Mesothelial cell of epicardium (in vitro differentiated cells): ENCODE results near the gene DOLPP1. TPM values are rescaled to one million over a fixed set of nuclear protein-coding genes. Genes with fewer than 3 reads are reported as not detected.
"Not testable (repeated sequence)": the region's sequence is repeated elsewhere in the genome, so short reads cannot be mapped to it uniquely, and the experiment has no call there.

Experiments
- DNase-seq, 2 experiments: peaks; one replicate each; pipeline ENCODE4 v3.0.0; 2021; ENCODE audit warnings: low spot score in 2 of 2; ENCODE audit not compliant: unreplicated experiment in 2 of 2
- H3K27ac Mint-ChIP-seq: 2 replicates; pipeline ENCODE4 v1.8.0; 2021; ENCODE audit warnings: mixed read lengths
- H3K27me3 Mint-ChIP-seq: 2 replicates; pipeline ENCODE4 v1.8.0; 2021; ENCODE audit warnings: low read depth, mixed read lengths
- H3K36me3 Mint-ChIP-seq: 2 replicates; pipeline ENCODE4 v1.8.0; 2021; ENCODE audit warnings: mixed read lengths
- H3K4me1 Mint-ChIP-seq: 2 replicates; pipeline ENCODE4 v1.8.0; 2021; ENCODE audit warnings: mixed read lengths
- H3K4me3 Mint-ChIP-seq: 2 replicates; pipeline ENCODE4 v1.8.0; 2021; ENCODE audit warnings: mild to moderate bottlenecking, moderate library complexity, mixed read lengths
- H3K9me3 Mint-ChIP-seq: 2 replicates; pipeline ENCODE4 v1.8.0; 2021; ENCODE audit warnings: mixed read lengths
- total RNA-seq: library from RNA; stranded (reverse); gene quantifications from 3 replicates; pipeline ENCODE4 v1.2.1, GENCODE V29; 2021
- TF ChIP-seq, protein P1 (sequence below): fragments of 200-600 bp; sonication (generic); IDR thresholded peaks from one replicate; pipeline ENCODE4 v1.5.0; 2021; ENCODE audit warnings: antibody characterized with exemption; ENCODE audit not compliant: unreplicated experiment

DOLPP1 gene
- total RNA-seq, 1 donor from 2014 or later: 21.5 TPM

DNA sequence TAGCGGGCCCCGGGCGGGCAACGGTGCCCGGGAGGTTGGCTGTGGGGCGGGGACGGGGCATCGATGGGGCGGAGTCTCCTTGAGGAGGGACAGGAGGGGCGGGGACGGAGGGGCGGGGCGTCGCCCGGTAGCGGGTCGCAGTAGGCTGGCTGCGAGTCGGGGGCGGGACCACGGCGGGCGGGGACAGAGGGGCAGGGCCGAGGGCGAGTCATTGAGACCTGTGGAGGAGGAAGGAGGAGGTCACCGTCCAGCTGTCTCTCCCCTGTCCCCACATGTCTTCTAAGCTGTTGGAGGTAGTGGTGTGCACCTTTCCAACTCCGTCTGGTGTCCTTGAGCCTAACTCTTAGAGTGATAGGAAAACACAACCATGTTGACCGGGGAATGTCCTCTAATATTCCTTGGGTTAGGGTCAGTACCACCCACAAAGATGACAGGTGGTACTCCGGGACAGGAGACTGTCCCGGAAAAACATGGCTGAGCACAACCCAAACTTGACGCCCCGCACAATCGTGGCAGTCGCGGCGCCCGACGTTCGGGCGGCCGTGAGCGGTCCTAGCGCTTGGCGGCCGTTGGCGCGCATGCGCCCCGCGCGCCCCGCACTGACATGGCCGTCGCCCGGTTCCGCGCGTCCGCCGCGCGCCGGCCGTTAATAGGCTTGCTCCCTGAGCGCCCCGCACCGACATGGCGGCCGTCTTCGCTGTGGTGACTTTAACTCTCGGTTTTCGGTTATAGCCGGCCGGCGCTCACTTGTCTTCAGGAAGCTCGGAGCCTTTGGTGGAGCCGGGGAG lies 30.0 kb downstream of the DOLPP1 start, which contains the start of the genes CRAT and PTPA:
CRAT (minus strand) TSS at position 54 of the 788 bp plus-strand sequence. CDS start 284 bp downstream, outside the sequence.
PTPA (plus strand) TSS at position 676 of the 788 bp plus-strand sequence. CDS start 186 bp downstream, outside the sequence.
- Mint-ChIP-seq H3K9me3 (no peaks in the 10 kb centered on the region), H3K27me3 (no peaks in the 10 kb centered on the region), H3K4me3 (peak within 1 kb of the TSS; percentile 97), H3K36me3 (peaks cover 3% of the 10 kb centered on the region), H3K4me1 (peaks cover 35% of the 10 kb centered on the region), H3K27ac (peak within 1 kb of the TSS; percentile 97)
- TF ChIP-seq, protein P1, sequence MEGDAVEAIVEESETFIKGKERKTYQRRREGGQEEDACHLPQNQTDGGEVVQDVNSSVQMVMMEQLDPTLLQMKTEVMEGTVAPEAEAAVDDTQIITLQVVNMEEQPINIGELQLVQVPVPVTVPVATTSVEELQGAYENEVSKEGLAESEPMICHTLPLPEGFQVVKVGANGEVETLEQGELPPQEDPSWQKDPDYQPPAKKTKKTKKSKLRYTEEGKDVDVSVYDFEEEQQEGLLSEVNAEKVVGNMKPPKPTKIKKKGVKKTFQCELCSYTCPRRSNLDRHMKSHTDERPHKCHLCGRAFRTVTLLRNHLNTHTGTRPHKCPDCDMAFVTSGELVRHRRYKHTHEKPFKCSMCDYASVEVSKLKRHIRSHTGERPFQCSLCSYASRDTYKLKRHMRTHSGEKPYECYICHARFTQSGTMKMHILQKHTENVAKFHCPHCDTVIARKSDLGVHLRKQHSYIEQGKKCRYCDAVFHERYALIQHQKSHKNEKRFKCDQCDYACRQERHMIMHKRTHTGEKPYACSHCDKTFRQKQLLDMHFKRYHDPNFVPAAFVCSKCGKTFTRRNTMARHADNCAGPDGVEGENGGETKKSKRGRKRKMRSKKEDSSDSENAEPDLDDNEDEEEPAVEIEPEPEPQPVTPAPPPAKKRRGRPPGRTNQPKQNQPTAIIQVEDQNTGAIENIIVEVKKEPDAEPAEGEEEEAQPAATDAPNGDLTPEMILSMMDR: no peak
- peak; percentile 91 to 92 for DNase-seq

DNA sequence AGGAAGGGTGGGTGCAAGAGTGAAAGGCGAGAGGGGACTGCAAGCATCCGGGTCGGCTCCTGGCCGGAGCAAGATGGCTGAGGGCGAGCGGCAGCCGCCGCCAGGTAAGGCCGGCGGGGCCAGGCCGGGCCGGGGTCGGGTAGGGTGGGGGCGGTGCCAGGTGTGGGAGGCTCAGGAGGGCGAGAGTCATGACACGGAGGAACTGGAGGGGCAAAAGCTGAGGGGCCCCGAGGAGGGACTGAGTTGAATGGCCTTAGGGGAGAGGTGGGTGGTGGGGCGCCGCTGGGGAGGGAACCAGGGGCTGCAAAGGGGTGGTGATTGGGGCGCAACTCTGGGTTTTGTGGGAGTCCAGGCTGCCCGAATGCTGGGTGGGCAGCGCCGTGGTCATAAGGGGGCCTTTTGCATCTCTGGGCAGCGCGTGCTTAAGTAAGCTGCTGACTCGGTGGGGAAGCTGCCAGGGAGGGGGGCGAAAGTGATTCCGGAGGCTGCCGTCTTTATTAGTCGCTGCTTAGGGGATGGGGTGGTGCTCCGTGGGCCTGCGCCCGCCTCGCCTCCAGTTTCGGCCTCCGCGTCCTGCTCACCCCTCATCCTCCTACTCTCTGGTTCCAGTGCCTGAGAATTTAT lies 30.7 kb downstream of the DOLPP1 start:
- peak in 1 of 2 experiments; percentile 56 for DNase-seq
- H3K4me3 Mint-ChIP-seq: peak overlapping the region; percentile 97
- H3K27ac Mint-ChIP-seq: peak overlapping the region; percentile 97
- H3K27me3 Mint-ChIP-seq: no peaks in the 10 kb centered on the region
- peaks cover 3% of the 10 kb centered on the region for H3K36me3 Mint-ChIP-seq
- H3K4me1 Mint-ChIP-seq: peaks cover 35% of the 10 kb centered on the region
- no peaks in the 10 kb centered on the region for H3K9me3 Mint-ChIP-seq
- TF ChIP-seq, protein P1: no peak

DNA sequence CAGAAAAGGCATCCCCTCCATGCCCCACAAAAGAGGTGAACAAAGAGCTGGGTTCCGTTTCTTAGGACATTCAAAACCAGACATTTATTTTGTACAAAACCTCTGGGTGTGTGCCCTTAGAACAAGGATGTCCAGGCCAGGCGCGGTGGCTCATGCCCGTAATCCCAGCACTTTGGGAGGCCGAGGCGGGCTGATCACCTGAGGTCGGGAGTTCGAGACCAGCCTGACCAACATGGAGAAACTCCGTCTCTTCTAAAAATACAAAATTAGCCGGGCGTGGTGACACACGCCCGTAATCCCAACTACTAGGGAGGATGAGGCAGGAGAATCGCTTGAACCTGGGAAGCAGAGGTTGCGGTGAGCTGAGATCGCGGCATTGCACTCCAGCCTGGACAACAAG lies 31.6 kb downstream of the DOLPP1 start:
- H3K9me3 Mint-ChIP-seq, DNase-seq, H3K27me3 Mint-ChIP-seq, H3K36me3 Mint-ChIP-seq: not testable (repeated sequence)
- peak overlapping the region; percentile 95 for H3K27ac Mint-ChIP-seq
- peaks cover 35% of the 10 kb centered on the region for H3K4me1 Mint-ChIP-seq
- peak overlapping the region; percentile 97 for H3K4me3 Mint-ChIP-seq

DNA sequence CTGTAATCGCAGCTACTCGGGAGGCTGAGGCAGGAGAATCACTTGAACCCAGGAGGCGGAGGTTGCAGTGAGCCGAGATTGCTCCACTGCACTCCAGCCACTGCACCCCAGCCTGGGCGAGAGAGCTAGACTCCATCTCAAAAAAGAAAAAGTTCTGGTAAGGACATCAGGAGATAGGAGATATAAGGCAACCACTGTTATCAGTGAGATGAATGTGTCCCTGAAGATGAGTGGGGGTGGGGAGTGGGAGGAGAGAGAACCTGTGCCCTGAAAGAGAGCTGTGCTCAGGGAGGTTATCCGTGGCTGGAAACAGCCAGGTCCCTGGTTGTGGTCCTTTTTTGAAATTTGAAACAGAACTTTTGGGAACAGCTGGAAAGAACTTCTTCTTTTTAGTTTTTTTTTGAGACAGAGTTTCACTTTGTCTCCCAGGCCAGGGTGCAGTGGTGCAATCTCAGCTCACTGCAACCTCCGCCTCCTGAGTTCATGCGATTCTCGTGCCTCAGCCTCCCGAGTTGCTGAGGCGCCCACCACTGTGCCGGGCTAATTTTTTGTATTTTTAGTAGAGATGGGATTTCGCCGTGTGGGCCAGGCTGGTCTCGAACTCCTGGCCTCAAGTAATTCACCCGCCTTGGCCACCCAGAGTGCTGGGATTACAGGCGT lies 32.9 kb downstream of the DOLPP1 start:
- H3K9me3 Mint-ChIP-seq: no peaks in the 10 kb centered on the region

DNA sequence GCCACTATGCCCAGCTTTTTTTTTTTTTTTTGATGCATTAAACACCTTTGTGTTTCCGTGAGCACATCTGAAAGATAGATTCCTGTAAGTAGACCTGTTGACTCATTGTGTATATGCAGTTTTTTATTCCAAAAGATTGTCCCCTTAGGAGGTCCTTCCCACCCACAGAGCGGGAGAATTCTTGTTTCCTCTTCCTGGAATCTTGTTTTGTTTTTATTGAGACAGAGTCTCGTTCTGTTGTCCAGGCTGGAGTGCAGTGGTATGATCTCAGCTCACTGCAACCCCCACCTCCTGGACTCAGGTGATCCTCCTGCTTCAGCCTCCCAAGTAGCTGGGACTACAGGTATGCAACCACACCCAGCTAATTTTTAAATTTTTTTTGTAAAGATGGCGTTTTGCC lies 37.9 kb downstream of the DOLPP1 start:
- Mint-ChIP-seq H3K9me3 (no peaks in the 10 kb centered on the region), H3K4me1 (peaks cover 11% of the 10 kb centered on the region), H3K36me3 (peaks cover 18% of the 10 kb centered on the region), H3K27me3 (no peaks in the 10 kb centered on the region), H3K4me3 (no peak overlapping the region), H3K27ac (no peak overlapping the region)
- DNase-seq: no peak
- TF ChIP-seq, protein P1: no peak

More for the DNA sequence above, 32.9 kb downstream of the DOLPP1 start:
- Mint-ChIP-seq H3K27me3 (no peaks in the 10 kb centered on the region), H3K27ac (no peak overlapping the region), H3K36me3 (no peaks in the 10 kb centered on the region), H3K4me1 (peaks cover 30% of the 10 kb centered on the region), H3K4me3 (no peak overlapping the region)
- no peak for DNase-seq
- TF ChIP-seq, protein P1: no peak
